Activated CD4-positive, alpha-beta T cell treated with anti-CD3 and anti-CD28 coated beads, Interleukin-10, Interleukin-2, amounts not matched to agents 100 ng/mL and 50 ng/mL, durations not matched to agents 16 hours and 8 hours (primary cell): Measurements from ENCODE around the gene STARD3.

ENCODE experiments used
- DNase-seq: peaks from one replicate; pipeline ENCODE4 v3.0.0-alpha.2; 2020

The STARD3 gene

DNA sequence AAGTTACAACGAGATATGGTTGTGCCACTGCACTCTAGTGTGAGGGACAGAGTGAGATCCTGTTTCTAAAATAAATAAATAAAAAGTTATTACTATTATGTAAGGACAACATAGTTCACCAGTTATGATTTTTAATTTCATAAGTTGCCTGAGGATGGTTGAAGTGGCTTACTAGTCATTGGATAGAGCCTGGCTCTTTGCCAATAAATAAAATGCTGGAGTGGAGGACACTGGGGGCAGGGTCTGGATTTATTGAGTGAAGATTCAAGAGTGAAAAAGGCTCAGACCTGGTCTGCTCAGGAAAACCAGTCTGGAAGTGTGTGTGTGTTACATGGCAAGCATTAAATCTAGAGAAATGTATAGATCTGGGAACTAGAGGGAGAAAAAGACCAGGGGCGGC is 2.1 kb downstream of the STARD3 start:
- no peak for DNase-seq

DNA sequence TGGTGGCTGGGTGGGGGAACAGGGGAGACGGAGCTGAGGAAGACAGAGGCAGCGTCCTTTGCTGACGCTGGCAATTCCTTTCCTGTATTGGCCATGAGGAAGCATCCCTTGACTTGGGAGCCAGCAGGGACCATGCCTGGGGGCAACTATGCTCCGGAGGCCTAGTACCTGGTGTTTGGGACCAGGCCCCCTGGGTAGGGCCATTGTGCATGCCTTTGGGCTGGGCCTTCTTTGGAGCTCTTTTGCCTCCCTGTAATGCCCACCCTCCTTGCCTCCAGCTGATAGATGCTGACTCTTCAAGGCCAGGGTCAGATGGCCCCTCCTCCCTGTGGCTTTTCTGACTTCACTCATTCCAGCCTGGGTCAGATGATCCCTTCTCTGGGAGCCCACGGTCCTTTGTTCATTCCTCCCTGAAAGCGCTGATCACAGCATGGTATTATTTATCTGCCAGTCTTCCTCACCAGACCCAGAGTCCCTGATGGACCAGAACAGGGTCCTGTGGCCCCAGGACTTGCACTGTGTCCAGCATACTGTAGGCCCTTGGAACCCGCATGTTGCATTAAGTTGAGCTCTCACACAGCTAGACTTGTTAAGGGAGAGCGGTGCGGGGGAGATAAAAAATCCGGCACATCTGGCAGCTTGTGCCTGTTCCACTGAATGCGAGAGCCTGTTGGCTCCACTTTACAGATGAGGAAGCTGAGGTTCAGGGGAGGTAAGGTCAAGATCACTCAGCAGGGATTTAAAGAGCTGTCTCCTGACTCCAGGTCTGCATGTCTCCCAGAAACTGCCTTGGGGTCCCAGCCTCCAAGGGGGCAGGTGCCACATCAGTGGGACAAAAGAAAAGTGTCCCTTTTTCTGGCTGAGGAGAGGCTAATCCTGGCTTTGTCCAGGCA is 2.9 kb downstream of the STARD3 start:
- no peak for DNase-seq

DNA sequence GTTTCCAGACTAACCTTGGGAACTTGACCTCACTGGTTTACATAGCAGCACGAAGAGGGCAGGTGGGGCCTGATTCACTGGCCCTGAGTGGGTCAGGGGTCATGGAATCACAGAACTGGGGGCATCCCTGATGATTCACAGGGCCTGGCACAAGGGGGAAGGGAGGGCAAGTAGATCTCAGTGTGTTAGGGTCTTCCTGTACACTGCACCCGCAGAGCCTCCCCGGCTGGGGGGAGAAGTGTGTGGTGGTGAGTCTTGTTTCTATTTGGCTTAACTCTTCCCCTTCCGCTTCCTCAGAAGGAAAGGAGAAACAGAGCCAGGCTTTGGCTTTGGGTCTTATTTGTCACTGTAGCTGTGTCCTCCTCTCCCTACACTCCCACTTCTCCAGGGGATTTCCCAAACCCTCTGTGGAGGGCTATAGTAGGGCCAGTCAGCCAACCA is 3.7 kb downstream of the STARD3 start:
- no peak for DNase-seq

DNA sequence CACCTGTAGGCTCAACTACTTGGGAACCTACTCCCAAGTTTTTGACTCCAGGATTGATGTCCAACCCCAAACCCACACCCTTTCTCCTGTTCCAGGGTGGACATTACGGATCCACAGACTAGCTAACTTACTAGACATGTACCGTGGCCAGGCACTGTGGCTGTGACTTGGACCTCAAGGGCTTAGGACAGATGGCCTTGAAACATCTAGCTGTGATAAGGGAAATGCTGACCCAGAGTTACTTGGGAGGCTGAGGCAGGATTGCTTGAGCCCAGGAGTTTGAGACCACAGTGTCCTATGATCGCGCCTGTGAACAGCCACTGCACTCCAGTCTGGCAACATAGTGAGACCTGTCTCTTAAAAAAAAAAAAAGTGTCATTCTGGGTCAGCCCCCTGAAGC is 4.2 kb downstream of the STARD3 start:
- no peak for DNase-seq

DNA sequence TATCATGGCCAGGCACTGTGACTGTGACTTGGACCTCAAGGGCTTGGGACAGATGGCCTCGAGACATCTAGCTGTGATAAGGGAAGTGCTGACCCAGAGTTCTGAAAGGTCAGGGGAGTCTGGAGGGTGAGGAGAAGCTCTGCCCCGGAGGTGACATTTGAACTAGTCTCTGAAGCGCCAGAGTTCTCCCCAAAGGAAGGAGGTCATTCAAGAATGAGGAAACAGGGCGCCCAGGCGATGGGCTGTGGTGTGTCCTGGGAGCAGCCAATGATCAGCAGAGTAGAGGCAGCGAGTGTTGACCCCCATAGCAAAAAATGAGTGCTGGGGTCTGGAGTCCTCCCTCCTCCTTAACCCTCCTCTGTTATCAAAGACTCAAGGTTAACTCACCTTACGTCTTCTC is 4.9 kb downstream of the STARD3 start:
- DNase-seq = no peak

DNA sequence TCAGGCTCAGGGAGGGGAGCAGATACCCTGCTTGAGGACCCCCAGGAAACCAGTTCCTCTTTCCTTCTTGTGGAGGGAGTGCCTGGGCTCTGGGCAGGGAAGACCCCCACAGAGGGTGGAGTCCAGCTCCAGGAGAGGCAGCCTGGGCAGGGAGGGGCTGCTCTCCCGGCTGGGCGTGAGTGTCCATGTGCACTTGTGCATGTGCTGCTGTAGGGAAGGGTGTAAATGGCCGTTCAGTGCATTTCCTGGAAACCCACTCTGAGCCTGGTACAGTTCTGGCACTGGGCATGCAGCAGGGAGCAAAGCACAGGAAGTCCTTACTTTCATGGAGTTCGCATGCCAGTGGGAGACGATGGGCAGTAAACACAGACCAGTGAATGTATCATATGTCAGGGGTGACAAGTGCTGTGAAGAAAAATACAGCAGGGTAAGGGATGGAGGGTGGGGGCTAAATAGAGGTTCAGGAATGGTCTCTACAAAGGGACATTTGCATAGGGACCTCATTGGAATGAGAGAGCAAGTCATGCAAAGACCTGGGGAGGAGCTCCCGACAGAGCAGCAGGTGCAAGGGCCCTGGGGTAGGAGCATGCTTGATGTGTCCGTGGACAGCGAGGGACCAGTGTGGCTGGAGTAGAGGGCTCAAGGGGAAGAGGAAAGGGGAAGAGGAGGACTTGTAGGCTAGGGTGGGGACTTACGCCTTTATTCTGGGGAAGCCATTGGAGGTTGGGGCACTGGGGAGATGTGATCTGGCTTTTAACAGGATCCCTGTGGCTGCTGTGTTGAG is 5.5 kb downstream of the STARD3 start:
- no peak for DNase-seq

DNA sequence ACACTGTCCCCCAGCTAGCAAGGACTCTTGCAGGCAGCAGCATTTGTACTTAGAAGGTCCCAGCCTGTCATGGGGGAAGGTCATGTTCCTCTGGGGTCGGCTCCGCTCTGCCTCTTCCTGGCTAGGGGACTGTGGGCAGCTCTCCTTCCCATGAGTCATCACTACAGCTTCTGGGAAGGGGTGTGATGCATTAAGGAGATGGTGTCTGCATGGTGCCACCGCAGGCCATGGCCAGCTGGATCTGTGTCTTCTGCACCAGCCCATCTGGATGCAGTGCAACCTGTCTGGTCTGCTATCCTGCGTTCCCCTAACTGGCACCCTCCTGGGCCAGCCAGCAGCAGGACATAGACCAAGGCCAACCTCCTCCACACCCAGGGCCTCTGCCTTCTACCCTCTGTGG is 6.3 kb downstream of the STARD3 start:
- DNase-seq = no peak

DNA sequence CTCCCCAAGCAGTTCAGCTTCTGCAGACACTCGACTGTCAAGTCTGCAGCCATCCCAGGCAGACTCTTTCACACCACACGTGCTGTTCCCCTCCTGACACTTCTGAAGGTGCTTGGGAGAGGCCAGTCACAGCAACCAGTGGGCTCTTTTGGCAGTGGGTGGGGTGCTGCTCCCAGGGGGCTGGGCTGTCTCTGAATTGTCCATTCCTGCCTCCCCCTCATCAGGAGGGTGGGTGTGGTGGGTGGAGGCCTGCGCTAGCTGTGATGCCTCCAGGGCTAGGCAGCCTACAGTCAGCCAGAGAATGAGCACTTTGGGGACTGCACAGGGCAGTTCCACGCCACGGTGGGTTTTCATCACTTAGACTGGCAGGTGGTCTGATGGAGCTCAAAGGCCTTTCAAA is 10.3 kb downstream of the STARD3 start:
- DNase-seq = no peak

DNA sequence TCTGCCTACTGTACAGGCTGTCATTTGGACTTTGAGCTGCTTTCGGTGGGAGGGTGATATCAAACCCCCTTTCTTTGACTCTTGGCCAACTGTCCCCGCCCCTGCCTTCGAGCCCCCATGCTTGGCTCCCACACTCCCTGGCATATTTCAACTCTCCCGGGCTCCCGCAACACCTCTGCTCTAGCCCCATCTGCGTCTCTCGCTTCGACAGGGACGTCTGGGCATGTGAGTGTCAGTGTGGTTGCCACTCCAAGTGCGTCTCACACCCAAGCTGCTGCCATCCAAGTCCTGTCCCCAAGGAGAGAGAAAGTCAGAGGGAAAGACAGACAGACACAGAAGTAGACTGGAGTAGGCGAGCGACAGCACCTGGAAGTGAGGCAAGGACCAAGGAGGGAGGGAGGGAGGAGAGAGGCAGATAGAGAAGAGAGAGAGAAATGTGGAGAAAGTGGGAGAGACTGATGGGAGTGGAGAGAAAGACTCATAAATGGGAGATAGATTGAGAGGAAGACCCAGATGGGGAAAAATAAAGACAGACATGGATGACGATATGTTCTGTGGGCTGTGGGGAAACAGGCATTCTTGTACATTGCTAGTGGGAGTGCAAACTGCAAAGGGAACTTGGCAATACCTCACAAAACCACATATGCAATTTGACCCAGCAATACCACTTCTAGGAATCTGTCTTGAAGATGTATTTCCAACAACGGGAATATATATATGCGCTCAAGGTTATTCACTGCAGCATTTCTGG is 11.8 kb downstream of the STARD3 start:
- DNase-seq = no peak

DNA sequence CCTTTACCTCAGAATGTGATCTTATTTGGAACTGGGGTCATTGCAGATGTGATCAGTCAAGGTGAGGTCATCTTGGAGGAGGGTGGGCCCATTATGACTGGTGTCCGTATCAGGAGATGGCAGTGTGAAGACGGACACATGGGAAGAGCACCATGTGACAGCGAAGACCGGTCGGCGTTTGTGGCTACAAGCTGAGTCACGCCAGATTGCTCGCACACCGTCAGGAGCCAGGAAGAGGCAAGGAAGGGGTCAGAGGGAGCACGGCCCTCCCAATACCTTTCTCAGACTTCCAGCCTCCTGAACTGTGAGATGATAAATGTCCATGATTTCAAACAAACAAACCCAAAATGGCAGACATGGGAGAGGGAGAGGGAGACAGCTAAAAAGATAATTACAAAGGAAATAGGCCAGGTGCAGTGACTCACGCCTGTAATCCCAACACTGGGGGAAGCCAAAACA is 13.2 kb downstream of the STARD3 start:
- DNase-seq = no peak

DNA sequence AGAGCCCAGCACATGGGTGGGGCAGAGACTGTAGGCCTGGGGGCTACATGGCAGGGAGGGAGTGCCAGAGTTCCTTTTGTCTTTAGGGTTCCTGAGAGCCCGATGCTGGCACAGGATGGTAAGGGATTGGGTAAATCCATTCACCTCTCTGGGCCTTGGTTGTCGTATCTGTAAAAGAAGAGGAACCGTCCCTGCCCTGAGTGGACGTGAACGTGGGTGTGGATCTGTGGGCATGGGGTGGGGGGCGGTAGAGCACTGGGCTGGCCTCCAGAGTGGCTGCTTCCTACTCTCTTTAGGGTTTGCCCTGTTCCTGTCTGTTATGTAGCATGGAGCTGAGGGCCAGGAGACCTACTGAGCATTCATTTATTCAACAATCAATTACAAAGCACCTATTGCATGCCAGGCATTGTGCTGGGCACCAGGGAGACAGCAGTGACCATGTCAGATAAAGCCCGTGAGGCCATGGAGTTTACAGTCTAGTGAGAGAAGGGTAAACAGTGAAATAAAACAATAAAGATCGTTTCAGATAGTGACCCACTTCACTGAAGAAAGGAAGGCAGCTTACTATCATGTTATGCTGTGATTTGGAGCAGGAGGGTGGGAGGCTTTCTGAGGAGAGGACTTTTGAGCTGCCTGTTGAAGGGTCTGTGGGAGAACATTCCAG is 15.1 kb downstream of the STARD3 start:
- DNase-seq = no peak

DNA sequence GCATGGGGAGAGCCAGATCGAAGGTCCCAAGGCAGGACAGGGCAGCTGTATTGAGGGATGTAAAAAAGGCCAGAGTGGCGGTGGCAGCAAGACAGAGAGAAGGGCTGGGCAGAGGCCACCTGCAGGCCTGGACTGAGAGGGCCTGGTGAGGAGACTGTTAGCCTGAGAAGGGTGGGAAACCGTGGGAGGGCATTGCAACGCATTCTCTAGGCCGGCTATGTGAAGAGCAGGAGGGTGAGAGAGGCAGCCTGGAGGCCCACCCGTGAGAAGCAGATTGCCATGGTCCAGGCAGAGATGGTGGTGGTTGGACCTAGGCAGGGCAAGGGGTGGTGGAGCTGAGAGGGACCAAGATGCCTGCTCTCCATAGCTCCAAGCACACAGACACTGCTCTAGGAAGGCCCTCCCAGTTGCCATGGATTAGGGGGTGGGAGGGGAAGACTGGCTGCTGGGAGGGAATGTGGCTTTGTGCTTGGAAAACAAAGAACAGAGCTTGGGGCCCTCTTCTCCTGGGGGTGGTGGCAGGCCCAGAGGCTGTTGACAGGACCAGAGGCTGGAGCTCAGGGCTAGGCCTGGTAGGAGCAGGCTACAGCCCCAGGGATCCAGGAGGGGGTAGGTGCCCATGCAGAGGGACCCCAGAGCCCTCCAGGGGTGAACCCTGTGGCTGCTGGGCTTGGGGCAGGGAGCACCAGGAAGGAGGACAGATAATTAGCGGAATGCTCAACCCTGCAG is 15.8 kb downstream of the STARD3 start:
- no peak for DNase-seq

DNA sequence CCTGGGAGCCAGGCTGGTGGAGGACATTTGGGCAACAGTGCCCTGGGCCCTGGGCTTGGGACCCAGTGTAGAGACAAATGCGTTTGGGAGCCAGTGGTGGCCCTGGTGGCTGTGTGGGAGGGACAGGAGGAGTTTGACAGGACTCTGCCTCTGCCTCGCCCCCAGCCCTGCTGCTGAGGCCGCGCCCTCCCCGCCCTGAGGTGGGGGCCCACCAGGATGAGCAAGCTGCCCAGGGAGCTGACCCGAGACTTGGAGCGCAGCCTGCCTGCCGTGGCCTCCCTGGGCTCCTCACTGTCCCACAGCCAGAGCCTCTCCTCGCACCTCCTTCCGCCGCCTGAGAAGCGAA is 16.3 kb downstream of the STARD3 start:
- DNase-seq = no peak

DNA sequence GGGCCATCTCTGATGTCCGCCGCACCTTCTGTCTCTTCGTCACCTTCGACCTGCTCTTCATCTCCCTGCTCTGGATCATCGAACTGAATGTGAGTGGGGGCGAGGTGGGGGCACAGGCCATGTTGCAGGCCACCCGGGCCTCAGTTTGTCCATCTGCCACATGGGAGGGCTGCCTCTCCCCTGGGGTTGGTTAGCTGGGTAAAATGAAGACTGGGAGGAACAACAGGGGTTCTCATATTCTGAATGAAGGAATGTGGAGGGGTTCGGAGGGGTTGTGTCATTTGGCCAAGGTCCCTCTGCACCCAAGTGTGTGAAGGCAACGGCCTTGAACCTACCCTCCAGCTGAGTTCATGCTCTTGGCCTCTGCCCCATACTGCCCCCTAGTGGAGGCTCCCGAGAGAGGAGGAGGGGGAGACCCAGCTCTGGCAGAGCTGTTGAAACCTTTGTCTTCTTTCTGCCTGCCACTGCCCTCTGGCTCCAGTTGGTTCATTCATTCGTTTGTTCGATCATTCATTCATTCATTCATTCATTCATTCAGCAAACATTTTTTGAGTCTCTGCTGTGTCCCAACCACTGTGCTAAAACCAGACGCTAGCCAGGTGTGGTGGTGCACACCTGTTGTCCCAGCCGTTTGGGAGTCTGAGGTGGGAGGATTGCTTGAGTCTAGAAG is 16.9 kb downstream of the STARD3 start:
- DNase-seq = peak; percentile 83

DNA sequence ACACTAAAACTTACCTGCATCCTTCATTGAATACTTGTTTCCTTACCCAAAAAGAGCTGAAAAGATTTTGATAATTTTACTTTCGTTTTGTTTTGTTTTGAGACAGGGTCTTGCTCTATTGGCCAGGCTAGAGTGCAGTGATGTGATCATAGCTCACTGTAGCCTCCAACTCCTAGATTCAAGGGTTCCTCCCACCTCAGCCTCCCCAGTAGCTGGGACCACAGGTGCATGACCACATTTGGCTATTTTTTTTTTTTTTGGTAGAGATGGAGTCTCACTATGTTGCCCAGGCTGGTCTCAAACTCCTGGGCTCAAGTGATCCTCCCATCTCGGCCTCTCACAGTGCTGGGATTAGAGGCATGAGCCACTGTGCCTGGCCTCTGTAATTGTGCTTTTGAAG is 18.2 kb downstream of the STARD3 start:
- no peak for DNase-seq

DNA sequence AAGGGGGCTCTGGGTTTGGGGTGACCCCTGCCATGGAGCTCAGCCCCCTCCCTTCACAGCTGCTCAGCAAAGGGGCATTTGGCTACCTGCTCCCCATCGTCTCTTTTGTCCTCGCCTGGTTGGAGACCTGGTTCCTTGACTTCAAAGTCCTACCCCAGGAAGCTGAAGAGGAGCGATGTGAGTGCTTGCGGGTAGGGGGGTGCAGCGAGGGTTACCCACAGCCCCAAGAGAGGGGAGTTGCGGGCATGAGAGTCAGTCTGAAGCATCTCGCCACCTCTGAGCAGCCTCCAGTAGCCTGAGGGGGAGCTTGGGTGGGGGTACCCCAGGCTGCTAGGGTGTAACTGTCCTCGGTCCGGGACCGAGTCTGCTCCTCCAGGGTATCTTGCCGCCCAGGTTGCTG is 21.4 kb downstream of the STARD3 start:
- DNase-seq = no peak

DNA sequence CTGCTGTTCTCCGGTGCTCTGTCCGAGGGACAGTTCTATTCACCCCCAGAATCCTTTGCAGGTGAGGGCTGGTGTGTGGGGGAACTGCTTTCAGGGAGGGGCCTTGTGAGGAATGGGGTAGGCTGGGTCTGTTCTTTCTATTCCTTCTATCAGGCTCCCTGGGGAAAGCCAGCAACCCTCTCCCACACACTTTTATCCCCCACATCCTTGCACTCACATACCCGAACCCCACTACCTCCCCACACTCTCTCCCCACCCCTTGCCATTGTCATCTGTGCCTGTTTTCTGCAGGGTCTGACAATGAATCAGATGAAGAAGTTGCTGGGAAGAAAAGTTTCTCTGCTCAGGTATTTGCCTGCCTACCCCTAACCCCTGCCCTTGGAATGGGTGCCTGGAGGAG is 21.8 kb downstream of the STARD3 start:
- DNase-seq = no peak

DNA sequence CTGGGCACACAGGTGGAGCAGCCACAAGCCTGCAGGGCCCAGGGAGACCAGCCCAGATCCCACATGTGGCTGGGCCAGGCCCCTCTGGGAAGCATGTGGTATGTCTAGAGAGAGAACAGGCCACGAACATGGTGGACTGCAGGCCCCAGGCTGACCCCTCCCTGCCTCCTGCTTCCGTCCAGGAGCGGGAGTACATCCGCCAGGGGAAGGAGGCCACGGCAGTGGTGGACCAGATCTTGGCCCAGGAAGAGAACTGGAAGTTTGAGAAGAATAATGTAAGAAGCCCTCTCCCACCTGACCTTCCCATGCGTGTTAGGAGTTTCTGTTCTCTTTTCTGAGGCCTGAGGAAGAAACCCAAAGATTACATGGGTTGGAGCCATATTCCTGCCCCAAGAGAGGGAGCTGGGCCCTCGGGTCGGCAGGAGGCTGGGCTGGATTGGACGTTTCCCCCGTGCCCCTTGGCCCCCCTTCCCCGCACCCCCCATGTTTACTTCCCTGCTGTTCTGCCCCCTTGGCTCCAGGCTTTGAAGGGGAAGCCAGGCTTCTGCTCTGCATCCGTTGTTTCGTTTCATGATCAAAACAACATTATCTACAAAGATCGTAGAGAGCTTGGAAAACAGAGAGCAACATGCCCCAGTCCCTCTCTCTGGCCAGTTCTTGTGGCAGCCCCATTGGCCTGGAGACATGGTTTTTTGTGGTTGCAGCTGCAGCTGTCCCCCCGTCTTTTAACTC is 22.5 kb downstream of the STARD3 start:
- DNase-seq = no peak

DNA sequence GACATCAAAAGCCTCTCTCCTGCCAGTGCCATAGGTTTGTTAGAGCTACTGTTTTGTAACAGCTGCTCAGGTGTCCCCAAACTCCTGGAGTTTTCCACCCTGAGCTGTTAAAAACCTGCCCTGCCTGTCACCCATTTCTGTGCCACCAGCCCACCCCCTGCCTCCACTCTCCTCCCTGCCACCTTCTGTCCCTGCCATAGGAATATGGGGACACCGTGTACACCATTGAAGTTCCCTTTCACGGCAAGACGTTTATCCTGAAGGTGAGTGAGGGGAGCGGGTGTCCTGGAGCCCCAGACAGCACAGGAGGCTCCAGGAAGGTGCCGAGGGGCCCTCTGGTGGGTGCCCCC is 23.0 kb downstream of the STARD3 start:
- no peak for DNase-seq

DNA sequence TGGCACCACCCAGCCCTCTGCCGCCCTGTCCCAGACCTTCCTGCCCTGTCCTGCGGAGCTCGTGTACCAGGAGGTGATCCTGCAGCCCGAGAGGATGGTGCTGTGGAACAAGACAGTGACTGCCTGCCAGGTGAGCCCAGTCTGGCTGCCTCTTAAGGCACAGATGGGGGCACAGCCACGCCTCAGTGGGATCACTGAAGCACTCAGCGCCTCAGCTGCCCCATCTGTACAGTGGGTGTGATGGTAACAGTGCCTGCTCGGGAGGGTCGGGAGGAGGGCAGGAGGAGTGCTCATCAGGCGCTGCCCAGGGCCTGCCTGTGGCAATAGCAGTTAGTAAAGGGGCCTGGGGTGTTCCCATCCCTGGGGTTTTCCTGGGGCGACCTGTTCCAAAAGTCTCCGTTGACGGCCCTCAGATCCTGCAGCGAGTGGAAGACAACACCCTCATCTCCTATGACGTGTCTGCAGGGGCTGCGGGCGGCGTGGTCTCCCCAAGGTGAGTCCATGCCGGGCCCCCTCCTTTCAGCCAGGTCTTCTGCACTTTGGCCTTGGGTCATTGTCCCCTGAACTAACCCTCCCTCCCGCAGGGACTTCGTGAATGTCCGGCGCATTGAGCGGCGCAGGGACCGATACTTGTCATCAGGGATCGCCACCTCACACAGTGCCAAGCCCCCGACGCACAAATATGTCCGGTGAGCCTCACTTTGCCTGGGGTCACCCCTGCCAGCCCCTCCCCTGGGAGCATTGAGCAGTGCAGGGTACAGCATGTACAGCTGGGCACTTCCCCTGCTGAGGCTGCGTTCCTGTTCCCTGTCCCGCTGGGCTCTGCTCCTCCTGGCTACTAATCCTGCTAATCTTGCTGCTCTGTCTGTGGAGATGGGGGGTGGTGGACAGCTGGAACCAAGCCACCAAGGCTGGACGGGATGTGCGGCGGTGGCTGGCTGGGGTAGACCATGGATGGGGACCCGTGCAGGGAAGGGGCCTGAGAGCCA is 23.7 kb downstream of the STARD3 start:
- DNase-seq = no peak
